ENCODE results near the gene TSPYL1. TPM values are rescaled to one million over a fixed set of nuclear protein-coding genes. Genes with fewer than 3 reads are reported as not detected.

Gene TSPYL1
- total and polyA plus RNA-seq, 10 of the 15 experiments (the other 5 are each of a cell fraction or from before 2014, with no cell fraction given), result 22.9 to 44.1 (median 27.0) TPM

DNA sequence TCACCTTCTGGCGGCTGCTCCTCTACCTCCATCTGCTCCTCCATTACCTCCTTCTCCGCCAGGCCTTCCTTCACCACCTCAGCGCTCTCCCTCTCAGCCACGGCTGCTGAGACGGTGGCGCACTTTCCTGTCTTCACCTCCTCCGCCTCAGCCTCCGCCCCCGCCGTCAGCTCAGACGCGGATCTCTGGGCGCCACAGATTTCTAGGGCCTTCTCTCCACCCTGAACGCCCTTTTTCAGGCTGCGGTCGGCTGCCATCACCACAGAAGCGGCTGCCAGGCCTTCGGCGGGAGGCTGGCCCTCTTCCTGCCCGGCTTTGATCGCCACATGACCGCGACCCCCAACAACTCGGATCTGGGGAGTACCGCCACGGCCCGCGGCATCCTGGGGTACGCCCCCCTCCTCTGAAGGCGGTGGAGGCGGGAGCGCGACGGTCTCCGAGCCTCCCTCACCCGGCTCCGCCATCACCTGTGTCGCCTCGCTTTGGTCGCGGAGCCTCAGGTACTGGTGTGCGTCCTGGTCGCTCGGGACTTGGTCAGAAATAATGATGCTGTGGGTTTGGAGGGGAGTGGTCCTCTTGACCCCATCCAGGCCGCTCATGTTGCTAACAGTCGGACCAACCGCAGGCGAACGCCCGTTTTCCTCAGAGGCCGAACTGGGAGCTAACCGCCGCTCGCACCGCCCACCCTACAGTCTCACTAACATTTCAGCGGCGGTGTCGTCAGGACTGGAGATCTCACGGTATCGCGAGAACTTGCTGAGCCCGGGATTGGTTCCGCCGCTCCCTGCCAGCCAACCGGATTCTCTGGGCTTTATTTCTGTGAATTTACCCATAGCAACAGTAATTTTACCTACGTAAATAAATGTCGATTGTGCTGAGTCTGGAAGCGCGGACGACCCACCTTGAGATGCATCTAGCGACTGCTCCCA is at the start of gene TSPYL1 (continued):
- TF ChIP-seq, protein P1, sequence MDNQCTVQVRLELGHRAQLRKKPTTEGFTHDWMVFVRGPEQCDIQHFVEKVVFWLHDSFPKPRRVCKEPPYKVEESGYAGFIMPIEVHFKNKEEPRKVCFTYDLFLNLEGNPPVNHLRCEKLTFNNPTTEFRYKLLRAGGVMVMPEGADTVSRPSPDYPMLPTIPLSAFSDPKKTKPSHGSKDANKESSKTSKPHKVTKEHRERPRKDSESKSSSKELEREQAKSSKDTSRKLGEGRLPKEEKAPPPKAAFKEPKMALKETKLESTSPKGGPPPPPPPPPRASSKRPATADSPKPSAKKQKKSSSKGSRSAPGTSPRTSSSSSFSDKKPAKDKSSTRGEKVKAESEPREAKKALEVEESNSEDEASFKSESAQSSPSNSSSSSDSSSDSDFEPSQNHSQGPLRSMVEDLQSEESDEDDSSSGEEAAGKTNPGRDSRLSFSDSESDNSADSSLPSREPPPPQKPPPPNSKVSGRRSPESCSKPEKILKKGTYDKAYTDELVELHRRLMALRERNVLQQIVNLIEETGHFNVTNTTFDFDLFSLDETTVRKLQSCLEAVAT (IDR thresholded peaks at IDR 0.05), result peak; percentile 58
- TF ChIP-seq YBX1 (IDR thresholded peaks at IDR 0.05) (no peak), TBL1XR1 (IDR thresholded peaks at IDR 0.05; ENCODE audit: low read depth, low read length) (no peak), BRCA1 (IDR thresholded peaks at IDR 0.05; ENCODE audit: low read depth, low read length) (peak; percentile 81), CBFB (IDR thresholded peaks at IDR 0.05; ENCODE audit: low read depth) (peak; percentile 90), MYC (IDR thresholded peaks at IDR 0.05; ENCODE audit: insufficient read depth, insufficient read length, insufficient replicate concordance, low read length, severe bottlenecking) (no peak), TAF1 (IDR thresholded peaks at IDR 0.05; ENCODE audit: borderline replicate concordance, low read depth, low read length) (peak; percentile 49; the same call in 1 of the 2 replicates), TCF12 (IDR thresholded peaks at IDR 0.05; ENCODE audit: low read depth, low read length) (0 out of 2 replicates have a peak, but pooled peaks have one; percentile 5), CHD2 (IDR thresholded peaks at IDR 0.05; ENCODE audit: borderline replicate concordance, low read depth, low read length) (peak; percentile 99), TCF7 (IDR thresholded peaks at IDR 0.05; ENCODE audit: borderline replicate concordance) (no peak), SPI1 (IDR thresholded peaks at IDR 0.05; ENCODE audit: borderline replicate concordance, insufficient read depth, low read depth, low read length) (no peak), SIX5 (IDR thresholded peaks at IDR 0.05; ENCODE audit: low read depth, low read length, severe bottlenecking) (no peak), PAX5 (IDR thresholded peaks at IDR 0.05; ENCODE audit: borderline replicate concordance, low read depth, low read length) (no peak), HDAC6 (IDR thresholded peaks at IDR 0.05; ENCODE audit: unreplicated experiment) (no peak)
- TF ChIP-seq, protein P2, sequence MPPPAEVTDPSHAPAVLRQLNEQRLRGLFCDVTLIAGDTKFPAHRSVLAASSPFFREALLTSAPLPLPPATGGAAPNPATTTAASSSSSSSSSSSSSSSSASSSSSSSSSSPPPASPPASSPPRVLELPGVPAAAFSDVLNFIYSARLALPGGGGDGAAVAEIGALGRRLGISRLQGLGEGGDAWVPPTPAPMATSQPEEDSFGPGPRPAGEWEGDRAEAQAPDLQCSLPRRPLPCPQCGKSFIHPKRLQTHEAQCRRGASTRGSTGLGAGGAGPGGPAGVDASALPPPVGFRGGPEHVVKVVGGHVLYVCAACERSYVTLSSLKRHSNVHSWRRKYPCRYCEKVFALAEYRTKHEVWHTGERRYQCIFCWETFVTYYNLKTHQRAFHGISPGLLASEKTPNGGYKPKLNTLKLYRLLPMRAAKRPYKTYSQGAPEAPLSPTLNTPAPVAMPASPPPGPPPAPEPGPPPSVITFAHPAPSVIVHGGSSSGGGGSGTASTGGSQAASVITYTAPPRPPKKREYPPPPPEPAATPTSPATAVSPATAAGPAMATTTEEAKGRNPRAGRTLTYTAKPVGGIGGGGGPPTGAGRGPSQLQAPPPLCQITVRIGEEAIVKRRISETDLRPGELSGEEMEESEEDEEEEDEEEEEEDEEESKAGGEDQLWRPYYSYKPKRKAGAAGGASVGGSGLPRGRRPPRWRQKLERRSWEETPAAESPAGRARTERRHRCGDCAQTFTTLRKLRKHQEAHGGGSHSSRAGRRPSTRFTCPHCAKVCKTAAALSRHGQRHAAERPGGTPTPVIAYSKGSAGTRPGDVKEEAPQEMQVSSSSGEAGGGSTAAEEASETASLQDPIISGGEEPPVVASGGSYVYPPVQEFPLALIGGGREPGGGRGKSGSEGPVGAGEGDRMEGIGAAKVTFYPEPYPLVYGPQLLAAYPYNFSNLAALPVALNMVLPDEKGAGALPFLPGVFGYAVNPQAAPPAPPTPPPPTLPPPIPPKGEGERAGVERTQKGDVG (CRISPR knock-in tag; IDR thresholded peaks at IDR 0.05), result no peak
- TF ChIP-seq, protein P3, sequence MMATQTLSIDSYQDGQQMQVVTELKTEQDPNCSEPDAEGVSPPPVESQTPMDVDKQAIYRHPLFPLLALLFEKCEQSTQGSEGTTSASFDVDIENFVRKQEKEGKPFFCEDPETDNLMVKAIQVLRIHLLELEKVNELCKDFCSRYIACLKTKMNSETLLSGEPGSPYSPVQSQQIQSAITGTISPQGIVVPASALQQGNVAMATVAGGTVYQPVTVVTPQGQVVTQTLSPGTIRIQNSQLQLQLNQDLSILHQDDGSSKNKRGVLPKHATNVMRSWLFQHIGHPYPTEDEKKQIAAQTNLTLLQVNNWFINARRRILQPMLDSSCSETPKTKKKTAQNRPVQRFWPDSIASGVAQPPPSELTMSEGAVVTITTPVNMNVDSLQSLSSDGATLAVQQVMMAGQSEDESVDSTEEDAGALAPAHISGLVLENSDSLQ (IDR thresholded peaks at IDR 0.05), result no peak
- TF ChIP-seq, protein P4, sequence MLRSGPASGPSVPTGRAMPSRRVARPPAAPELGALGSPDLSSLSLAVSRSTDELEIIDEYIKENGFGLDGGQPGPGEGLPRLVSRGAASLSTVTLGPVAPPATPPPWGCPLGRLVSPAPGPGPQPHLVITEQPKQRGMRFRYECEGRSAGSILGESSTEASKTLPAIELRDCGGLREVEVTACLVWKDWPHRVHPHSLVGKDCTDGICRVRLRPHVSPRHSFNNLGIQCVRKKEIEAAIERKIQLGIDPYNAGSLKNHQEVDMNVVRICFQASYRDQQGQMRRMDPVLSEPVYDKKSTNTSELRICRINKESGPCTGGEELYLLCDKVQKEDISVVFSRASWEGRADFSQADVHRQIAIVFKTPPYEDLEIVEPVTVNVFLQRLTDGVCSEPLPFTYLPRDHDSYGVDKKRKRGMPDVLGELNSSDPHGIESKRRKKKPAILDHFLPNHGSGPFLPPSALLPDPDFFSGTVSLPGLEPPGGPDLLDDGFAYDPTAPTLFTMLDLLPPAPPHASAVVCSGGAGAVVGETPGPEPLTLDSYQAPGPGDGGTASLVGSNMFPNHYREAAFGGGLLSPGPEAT (IDR thresholded peaks at IDR 0.05; ENCODE audit: low read depth), result 0 out of 2 replicates have a peak, but pooled peaks have one; percentile 14
- TF ChIP-seq, protein P5, sequence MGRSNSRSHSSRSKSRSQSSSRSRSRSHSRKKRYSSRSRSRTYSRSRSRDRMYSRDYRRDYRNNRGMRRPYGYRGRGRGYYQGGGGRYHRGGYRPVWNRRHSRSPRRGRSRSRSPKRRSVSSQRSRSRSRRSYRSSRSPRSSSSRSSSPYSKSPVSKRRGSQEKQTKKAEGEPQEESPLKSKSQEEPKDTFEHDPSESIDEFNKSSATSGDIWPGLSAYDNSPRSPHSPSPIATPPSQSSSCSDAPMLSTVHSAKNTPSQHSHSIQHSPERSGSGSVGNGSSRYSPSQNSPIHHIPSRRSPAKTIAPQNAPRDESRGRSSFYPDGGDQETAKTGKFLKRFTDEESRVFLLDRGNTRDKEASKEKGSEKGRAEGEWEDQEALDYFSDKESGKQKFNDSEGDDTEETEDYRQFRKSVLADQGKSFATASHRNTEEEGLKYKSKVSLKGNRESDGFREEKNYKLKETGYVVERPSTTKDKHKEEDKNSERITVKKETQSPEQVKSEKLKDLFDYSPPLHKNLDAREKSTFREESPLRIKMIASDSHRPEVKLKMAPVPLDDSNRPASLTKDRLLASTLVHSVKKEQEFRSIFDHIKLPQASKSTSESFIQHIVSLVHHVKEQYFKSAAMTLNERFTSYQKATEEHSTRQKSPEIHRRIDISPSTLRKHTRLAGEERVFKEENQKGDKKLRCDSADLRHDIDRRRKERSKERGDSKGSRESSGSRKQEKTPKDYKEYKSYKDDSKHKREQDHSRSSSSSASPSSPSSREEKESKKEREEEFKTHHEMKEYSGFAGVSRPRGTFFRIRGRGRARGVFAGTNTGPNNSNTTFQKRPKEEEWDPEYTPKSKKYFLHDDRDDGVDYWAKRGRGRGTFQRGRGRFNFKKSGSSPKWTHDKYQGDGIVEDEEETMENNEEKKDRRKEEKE (IDR thresholded peaks at IDR 0.05), result no peak
